Dermis blood vessel endothelial cell (primary cell): ENCODE data around the gene GPR42. TPM values are rescaled to one million over a fixed set of nuclear protein-coding genes. Genes with fewer than 3 reads are reported as not detected.

Source experiments
- total RNA-seq: library from RNA; depleted of rRNA; stranded (reverse); fragments of >200 nt; gene quantifications from 2 replicates; pipeline ENCODE4 v1.2.3, GENCODE V29; 2014

Gene GPR42
- total RNA-seq, 1 donor from 2014 or later, result not detected

Other genes starting within 250 kb of the GPR42 start
- 0.34 TPM in 1 of 2 replicates, not detected in the other for gene LGI4, start 236.0 kb upstream of the GPR42 start, total RNA-seq
- gene FXYD1, start 232.2 kb upstream of the GPR42 start, total RNA-seq, result not detected in 2 replicates
- gene FXYD7, start 227.8 kb upstream of the GPR42 start, total RNA-seq, result not detected in 2 replicates
- gene FXYD5, start 216.3 kb upstream of the GPR42 start, total RNA-seq, result 17.2 and 19.3 TPM in 2 replicates
- gene FAM187B, start 142.3 kb upstream of the GPR42 start, total RNA-seq, result not detected in 2 replicates
- 0.56 and 2.0 TPM in 2 replicates for gene LSR, start 122.1 kb upstream of the GPR42 start, total RNA-seq
- gene USF2, start 102.1 kb upstream of the GPR42 start, total RNA-seq, result 47.5 and 58.2 TPM in 2 replicates
- gene HAMP, start 88.5 kb upstream of the GPR42 start, total RNA-seq, result under 0.01 TPM in 1 of 2 replicates, not detected in the other
- not detected in 2 replicates for gene MAG, start 78.9 kb upstream of the GPR42 start, total RNA-seq
- 0.34 and 0.37 TPM in 2 replicates for gene CD22, start 41.9 kb upstream of the GPR42 start, total RNA-seq
- gene FFAR1, start 23.2 kb upstream of the GPR42 start, total RNA-seq, result not detected in 2 replicates
- gene FFAR3, start 12.6 kb upstream of the GPR42 start, total RNA-seq, result under 0.01 TPM in 1 of 2 replicates, not detected in the other
- gene FFAR2, start 77.2 kb downstream of the GPR42 start, total RNA-seq, result not detected in 2 replicates
- not detected in 2 replicates for gene KRTDAP, start 119.4 kb downstream of the GPR42 start, total RNA-seq
- gene DMKN, start 142.6 kb downstream of the GPR42 start, total RNA-seq, result 0.34 TPM in 1 of 2 replicates, not detected in the other
- gene SBSN, start 157.2 kb downstream of the GPR42 start, total RNA-seq, result 0.09 TPM in 1 of 2 replicates, not detected in the other
- gene GAPDHS, start 162.4 kb downstream of the GPR42 start, total RNA-seq, result not detected in 2 replicates
- gene TMEM147, start 174.6 kb downstream of the GPR42 start, total RNA-seq, result 57.4 and 68.8 TPM in 2 replicates
- gene ATP4A, start 192.6 kb downstream of the GPR42 start, total RNA-seq, result not detected in 2 replicates
- not detected in 2 replicates for gene PMIS2, start 215.1 kb downstream of the GPR42 start, total RNA-seq
- gene HAUS5, start 241.7 kb downstream of the GPR42 start, total RNA-seq, result 4.8 and 11.1 TPM in 2 replicates